ENCODE results near the gene SKAP2. TPM values are rescaled to one million over a fixed set of nuclear protein-coding genes. Genes with fewer than 3 reads are reported as not detected.

Gene SKAP2
- total and polyA plus RNA-seq, 10 of the 15 experiments (the other 5 are each of a cell fraction or from before 2014, with no cell fraction given), result 10.9 to 40.6 (median 23.5) TPM

- TF ChIP-seq CUX1 (IDR thresholded peaks at IDR 0.05; ENCODE audit: insufficient replicate concordance, low read depth, low read length), result no peak
- no peak for TF ChIP-seq HDAC2 (IDR thresholded peaks at IDR 0.05)
- TF ChIP-seq ZNF622 (IDR thresholded peaks at IDR 0.05), result no peak
These were observed 155.0 kb downstream of the SKAP2 start (continued) for GRCh38 chr7:26709210-26709990.

- H3K27me3 ChIP-seq (replicated peaks in 1 of 2; ENCODE audit: control insufficient read depth in 2 of 2, insufficient read depth in 2 of 2, low read length in 1 of 2), result no peaks in the 10 kb centered on the region
- no peak overlapping the region for H3K9ac ChIP-seq (ENCODE audit: control insufficient read depth, insufficient read depth, low read length)
- H3K79me2 ChIP-seq (ENCODE audit: control insufficient read depth, insufficient read depth, low read length), result no peaks in the 10 kb centered on the region
- ChIA-PET SMC1A (ENCODE audit: uncharacterized antibody, unreplicated experiment) (interaction anchor here (2.4 kb wide), 1 partner anchor 17 kb away, joined by 6 read pairs; no protein-coding TSS in a partner anchor), RAD21 (ENCODE audit: unreplicated experiment) (no interaction called here), CTCF (interaction anchor here (1.3 to 1.7 kb wide), 3 partner anchors 8 to 23 kb away, joined by 4 to 6 read pairs (median 5); no protein-coding TSS in a partner anchor), POLR2A (no interaction called here)
- ATAC-seq (no peak), DNase-seq (ENCODE audit: low read depth, low spot score) (no peak), FAIRE-seq (no peak)
- no TSS peak for BruUV-seq (replicated peaks)
- no peak overlapping the region for H2AFZ ChIP-seq (ENCODE audit: control insufficient read depth, low read depth, low read length)
- no peaks in the 10 kb centered on the region for H3K9me3 ChIP-seq (replicated peaks; ENCODE audit: control insufficient read depth, insufficient read depth, low read length)
- 88% methylated on average over 2 of the region's 2 CpGs for WGBS (ENCODE audit: insufficient coverage, insufficient replicate concordance, low lambda C conversion rate, missing lambda C conversion rate)
- H3K4me1 ChIP-seq (ENCODE audit: control insufficient read depth, insufficient read depth, low read length), result no peaks in the 10 kb centered on the region
- no peaks in the 10 kb centered on the region for H3K36me3 ChIP-seq (ENCODE audit: control insufficient read depth in 2 of 2, insufficient read depth in 2 of 2, low read length in 1 of 2)
- no peaks in the 10 kb centered on the region for H4K20me1 ChIP-seq (ENCODE audit: control insufficient read depth, insufficient read depth)
- in situ Hi-C loops (cut with MboI), result no loop called here
- H3K4me2 ChIP-seq (ENCODE audit: control insufficient read depth, insufficient read depth), result no peak overlapping the region
- no peak overlapping the region for H3K27ac ChIP-seq (ENCODE audit: control insufficient read depth, insufficient read depth)
- intact Hi-C loops (cut with micrococcal nuclease; ENCODE audit: unreplicated experiment), result no loop called here
- no peak overlapping the region for H3K4me3 ChIP-seq
- no peak for TF ChIP-seq GABPA (IDR thresholded peaks at IDR 0.05; ENCODE audit: low read depth)
- TF ChIP-seq SUPT20H (IDR thresholded peaks at IDR 0.05; ENCODE audit: borderline replicate concordance, control insufficient read depth, low read depth, low read length), result no peak
- TF ChIP-seq BCLAF1 (IDR thresholded peaks at IDR 0.05), result no peak
- no peak for TF ChIP-seq NFYB (IDR thresholded peaks at IDR 0.05; ENCODE audit: insufficient read depth, low read depth, low read length)
- no peak for TF ChIP-seq MYC (IDR thresholded peaks at IDR 0.05; ENCODE audit: insufficient read depth, insufficient read length, insufficient replicate concordance, low read length, severe bottlenecking)
- no peak for TF ChIP-seq CHD1 (IDR thresholded peaks at IDR 0.05; ENCODE audit: low read depth, low read length)
- TF ChIP-seq CTCF (IDR thresholded peaks at IDR 0.05 in 2 of 3, conservative IDR thresholded peaks at IDR 0.05 in 1 of 3; ENCODE audit: control insufficient read depth in 2 of 3, extremely low read depth in 1 of 3, insufficient read depth in 1 of 3, low read depth in 3 of 3, low read length in 3 of 3), result no peak
These were observed 158.8 kb downstream of the SKAP2 start for GRCh38 chr7:26705567-26705966.

Measured in GM12878 (cell line).